C4-2B (cell line): ENCODE results near the gene GOLGA6L25.
"Not testable (repeated sequence)": the region's sequence is repeated elsewhere in the genome, so short reads cannot be mapped to it uniquely, and the experiment has no call there.

Experiments used
- ZFX ChIP-seq: fragments of 450-650 bp; IDR thresholded peaks from 2 replicates; pipeline ENCODE4 v1.6.1; 2017
- TF ChIP-seq, protein P1 (sequence below): fragments of 450-650 bp; conservative IDR thresholded peaks from 2 replicates; pipeline ENCODE4 v1.5.1; 2017; ENCODE audit warnings: mild to moderate bottlenecking

DNA sequence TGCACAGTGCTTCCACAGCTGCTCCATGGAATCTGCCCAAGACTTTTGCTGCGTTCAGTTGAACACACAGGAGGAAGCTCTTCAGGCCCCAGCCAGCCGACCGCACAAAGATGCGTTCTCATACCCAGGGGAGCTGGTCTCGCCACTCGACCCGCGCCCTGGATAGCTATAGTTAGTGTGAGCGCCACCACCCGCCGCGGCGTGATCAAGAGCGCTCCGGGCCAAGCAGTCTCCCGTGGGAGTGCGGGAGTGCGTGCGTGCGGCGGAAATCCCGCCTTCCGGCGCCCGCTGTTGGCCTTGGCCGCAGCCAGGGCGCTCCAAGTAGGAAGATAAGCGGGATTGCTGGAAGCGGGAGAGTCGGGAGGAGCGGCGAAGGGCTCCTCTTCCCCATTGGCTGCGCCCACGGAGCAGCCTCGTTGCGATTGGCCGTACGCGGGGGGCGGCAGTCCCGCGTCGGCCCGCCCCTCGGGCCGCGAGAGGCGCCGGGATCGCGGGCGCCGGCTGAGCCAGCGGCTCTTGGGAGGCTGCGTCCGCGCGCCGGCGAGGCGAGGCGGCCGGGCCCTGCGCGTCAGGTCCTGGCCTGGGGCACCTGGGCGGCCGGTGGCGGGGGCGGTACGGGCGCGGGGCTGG is 35.7 kb downstream of the GOLGA6L25 start:
- TF ChIP-seq, protein P1, sequence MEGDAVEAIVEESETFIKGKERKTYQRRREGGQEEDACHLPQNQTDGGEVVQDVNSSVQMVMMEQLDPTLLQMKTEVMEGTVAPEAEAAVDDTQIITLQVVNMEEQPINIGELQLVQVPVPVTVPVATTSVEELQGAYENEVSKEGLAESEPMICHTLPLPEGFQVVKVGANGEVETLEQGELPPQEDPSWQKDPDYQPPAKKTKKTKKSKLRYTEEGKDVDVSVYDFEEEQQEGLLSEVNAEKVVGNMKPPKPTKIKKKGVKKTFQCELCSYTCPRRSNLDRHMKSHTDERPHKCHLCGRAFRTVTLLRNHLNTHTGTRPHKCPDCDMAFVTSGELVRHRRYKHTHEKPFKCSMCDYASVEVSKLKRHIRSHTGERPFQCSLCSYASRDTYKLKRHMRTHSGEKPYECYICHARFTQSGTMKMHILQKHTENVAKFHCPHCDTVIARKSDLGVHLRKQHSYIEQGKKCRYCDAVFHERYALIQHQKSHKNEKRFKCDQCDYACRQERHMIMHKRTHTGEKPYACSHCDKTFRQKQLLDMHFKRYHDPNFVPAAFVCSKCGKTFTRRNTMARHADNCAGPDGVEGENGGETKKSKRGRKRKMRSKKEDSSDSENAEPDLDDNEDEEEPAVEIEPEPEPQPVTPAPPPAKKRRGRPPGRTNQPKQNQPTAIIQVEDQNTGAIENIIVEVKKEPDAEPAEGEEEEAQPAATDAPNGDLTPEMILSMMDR, result not testable (repeated sequence)
- TF ChIP-seq ZFX, result not testable (repeated sequence)
